Naive thymus-derived CD4-positive, alpha-beta T cell (primary cell): ENCODE measurements around the gene GSTT2B. TPM values are rescaled to one million over a fixed set of nuclear protein-coding genes. Genes with fewer than 3 reads are reported as not detected.
"Not testable (repeated sequence)": the region's sequence is repeated elsewhere in the genome, so short reads cannot be mapped to it uniquely, and the experiment has no call there.

Source experiments
- ATAC-seq: fragments of 150-1000 bp; cut with Tn5 transposase; 2 replicates; pipeline ENCODE4 v1.10.0; 2021; ENCODE audit warnings: mild to moderate bottlenecking, moderate library complexity
- CTCF ChIA-PET: fragments of 350-600 bp; sonication (Branson Sonifier 250); formaldehyde crosslinking; loops from one replicate; lab custom pipeline; 2021; ENCODE audit warnings: antibody characterized with exemption; lab: Charles Lee
- POLR2A ChIA-PET: fragments of 350-600 bp; sonication (Branson Sonifier 250); formaldehyde crosslinking; loops from one replicate; lab custom pipeline; 2021; ENCODE audit warnings: antibody characterized with exemption, inconsistent platforms; lab: Charles Lee
- DNase-seq, 9 donors: peaks; one replicate each; pipeline versions ENCODE4 v3.0.0 to v3.0.0-alpha.2; 2020 to 2022; ENCODE audit warnings: mixed read lengths in 1 of 9
- H3K27ac ChIP-seq: one replicate; pipeline ENCODE4 v1.7.0; 2013; ENCODE audit warnings: mild to moderate bottlenecking, low read depth, low read length, moderate library complexity
- H3K27me3 ChIP-seq, 2 donors: one replicate each; pipeline ENCODE4 v1.7.0; 2013; ENCODE audit warnings: low read length in 2 of 2, mild to moderate bottlenecking in 2 of 2, moderate library complexity in 2 of 2; ENCODE audit not compliant: control insufficient read depth in 2 of 2, insufficient read depth in 2 of 2
- H3K36me3 ChIP-seq, 3 experiments: 1 replicate in 2 of 3; 2 replicates in 1 of 3; pipeline ENCODE4 v1.7.0; 2013; ENCODE audit warnings: low read length in 3 of 3, mild to moderate bottlenecking in 3 of 3, moderate library complexity in 1 of 3; ENCODE audit not compliant: insufficient read depth in 3 of 3, control insufficient read depth in 2 of 3
- H3K4me1 ChIP-seq, 2 donors: one replicate each; pipeline ENCODE4 v1.7.0; 2013; ENCODE audit warnings: low read length in 2 of 2, mild to moderate bottlenecking in 2 of 2, moderate library complexity in 1 of 2; ENCODE audit not compliant: control insufficient read depth in 2 of 2, insufficient read depth in 2 of 2
- H3K4me3 ChIP-seq: 2 replicates; pipeline ENCODE4 v1.7.0; 2013; ENCODE audit warnings: mild to moderate bottlenecking, low read length
- H3K9me3 ChIP-seq, 3 experiments: 1 replicate in 2 of 3; 2 replicates in 1 of 3; pipeline ENCODE4 v1.7.0; 2013; ENCODE audit warnings: low read length in 3 of 3; ENCODE audit not compliant: control insufficient read depth in 2 of 3
- H3K27ac Mint-ChIP-seq, 9 donors: one replicate each; pipeline ENCODE4 v1.8.0; 2020 to 2022; ENCODE audit warnings: mixed read lengths in 9 of 9, mild to moderate bottlenecking in 8 of 9, moderate library complexity in 5 of 9, inconsistent platforms in 2 of 9
- H3K27me3 Mint-ChIP-seq, 5 donors: one replicate each; pipeline ENCODE4 v1.8.0; 2021 to 2022; ENCODE audit warnings: mixed read lengths in 5 of 5, mild to moderate bottlenecking in 1 of 5
- H3K36me3 Mint-ChIP-seq, 5 donors: one replicate each; pipeline ENCODE4 v1.8.0; 2020 to 2022; ENCODE audit warnings: mixed read lengths in 5 of 5, mild to moderate bottlenecking in 3 of 5, inconsistent platforms in 1 of 5
- H3K4me1 Mint-ChIP-seq, 7 donors: one replicate each; pipeline ENCODE4 v1.8.0; 2020 to 2022; ENCODE audit warnings: mixed read lengths in 7 of 7, mild to moderate bottlenecking in 3 of 7, inconsistent platforms in 1 of 7
- H3K4me3 Mint-ChIP-seq, 10 donors: one replicate each; pipeline ENCODE4 v1.8.0; 2020 to 2022; ENCODE audit warnings: mild to moderate bottlenecking in 10 of 10, mixed read lengths in 10 of 10, moderate library complexity in 6 of 10, inconsistent platforms in 2 of 10
- H3K9me3 Mint-ChIP-seq, 11 donors: one replicate each; pipeline ENCODE4 v1.8.0; 2020 to 2022; ENCODE audit warnings: mixed read lengths in 11 of 11, mild to moderate bottlenecking in 4 of 11, inconsistent platforms in 1 of 11, moderate library complexity in 1 of 11
- intact Hi-C, 2 donors: fragments of 100-400 bp; cut with micrococcal nuclease; formaldehyde crosslinking; loops; one replicate each; pipeline ENCODE4 v1.15.1; 2023
- polyA plus RNA-seq, 2 donors: library from polyadenylated mRNA; unstranded; fragments of 300-500 nt; fragmentation: Illumina TruSeq; gene quantifications; one replicate each; pipeline ENCODE4 v1.2.3, GENCODE V29; 2021
- total RNA-seq, 6 experiments: library from RNA in 5 of 6; stranded (reverse) in 5 of 6; gene quantifications; 1 replicate in 5 of 6; 2 replicates in 1 of 6; pipeline ENCODE4 v1.2.3 and lab custom pipeline; 2021 to 2026

Gene GSTT2B
- total and polyA plus RNA-seq, 7 experiments from 2014 or later = not detected

- ChIA-PET CTCF (no interaction called here), POLR2A (interaction anchor here (1.0 to 6.2 kb wide), 4 partner anchors 9 to 217 kb away, joined by 3 to 67 read pairs (median 4); partner anchors contain the start of gene MIF)
- peaks cover 7 to 30% (median 16%) of the 10 kb centered on the region in 7 donors for H3K4me1 Mint-ChIP-seq
- H3K36me3 Mint-ChIP-seq = peaks cover 0 to 2% (median 0%) of the 10 kb centered on the region in 5 donors
- no peak overlapping the region for H3K27ac ChIP-seq
- no peaks in the 10 kb centered on the region for H3K9me3 ChIP-seq
- ATAC-seq (no peak), DNase-seq (no peak)
- H3K4me1 ChIP-seq = peaks cover 0 to 7% of the 10 kb centered on the region in 2 donors
- H3K4me3 ChIP-seq = no peak overlapping the region
- H3K4me3 Mint-ChIP-seq = no peak overlapping the region
- peaks cover 0 to 4% (median 0%) of the 10 kb centered on the region in 11 donors for H3K9me3 Mint-ChIP-seq
- no peaks in the 10 kb centered on the region for H3K27me3 ChIP-seq
- H3K36me3 ChIP-seq = no peaks in the 10 kb centered on the region
- H3K27ac Mint-ChIP-seq = peak overlapping the region in 2 of 9 donors; percentile 2 to 62
- H3K27me3 Mint-ChIP-seq = peaks cover 0 to 8% (median 0%) of the 10 kb centered on the region in 5 donors
- intact Hi-C loops = loop anchor here in 1 of 2 donors (5.0 kb wide), 1 partner anchor 193 kb away; no protein-coding TSS in a partner anchor
Observed at GRCh38 chr22:23910496-23911190, 50.4 kb downstream of the GSTT2B start.

- intact Hi-C loops = no loop called here
- Histone ChIP-seq H3K36me3 (no peaks in the 10 kb centered on the region), H3K9me3 (no peaks in the 10 kb centered on the region), H3K27ac (no peak overlapping the region), H3K4me1 (peaks cover 0 to 7% of the 10 kb centered on the region in 2 donors), H3K4me3 (no peak overlapping the region), H3K27me3 (no peaks in the 10 kb centered on the region)
- peaks cover 0 to 18% (median 4%) of the 10 kb centered on the region in 5 donors for H3K27me3 Mint-ChIP-seq
- ChIA-PET POLR2A (interaction anchor here (6.2 kb wide), 1 partner anchor 15 kb away, joined by 67 read pairs; the partner anchor contains the start of gene MIF), CTCF (interaction anchor here (0.5 kb wide), 1 partner anchor 577 kb away, joined by 3 read pairs; no protein-coding TSS in a partner anchor)
- ATAC-seq = no peak
- H3K36me3 Mint-ChIP-seq = peaks cover 0 to 2% (median 0%) of the 10 kb centered on the region in 5 donors
- no peaks in the 10 kb centered on the region for H3K9me3 Mint-ChIP-seq
- peak overlapping the region in 1 of 9 donors; percentile 17 for H3K27ac Mint-ChIP-seq
- H3K4me1 Mint-ChIP-seq = peaks cover 7 to 25% (median 17%) of the 10 kb centered on the region in 7 donors
- no peak for DNase-seq
- no peak overlapping the region for H3K4me3 Mint-ChIP-seq
Observed at GRCh38 chr22:23909296-23909898, 51.6 kb downstream of the GSTT2B start.

- H3K27ac ChIP-seq = no peak overlapping the region
- intact Hi-C loops = no loop called here
- H3K9me3 Mint-ChIP-seq = no peaks in the 10 kb centered on the region
- no peak for DNase-seq
- H3K4me3 Mint-ChIP-seq = no peak overlapping the region
- peaks cover 0 to 7% of the 10 kb centered on the region in 2 donors for H3K4me1 ChIP-seq
- H3K4me1 Mint-ChIP-seq = peaks cover 6 to 21% (median 13%) of the 10 kb centered on the region in 7 donors
- H3K36me3 ChIP-seq = no peaks in the 10 kb centered on the region
- no peak overlapping the region for H3K4me3 ChIP-seq
- ChIA-PET POLR2A (interaction anchor here (0.7 to 6.2 kb wide), 2 partner anchors 11 to 15 kb away, joined by 3 to 67 read pairs; partner anchors contain the start of gene MIF), CTCF (no interaction called here)
- no peak for ATAC-seq
- no peaks in the 10 kb centered on the region for H3K27me3 ChIP-seq
- H3K36me3 Mint-ChIP-seq = peaks cover 0 to 2% (median 0%) of the 10 kb centered on the region in 5 donors
- peaks cover 0 to 20% (median 5%) of the 10 kb centered on the region in 5 donors for H3K27me3 Mint-ChIP-seq
- no peak overlapping the region for H3K27ac Mint-ChIP-seq
- no peaks in the 10 kb centered on the region for H3K9me3 ChIP-seq
Observed at GRCh38 chr22:23908587-23909205, 52.3 kb downstream of the GSTT2B start.

GRCh38 chr22:23907423-23907822, 53.6 kb downstream of the GSTT2B start:
- H3K4me3 Mint-ChIP-seq, H3K27me3 ChIP-seq, H3K36me3 Mint-ChIP-seq, H3K27ac Mint-ChIP-seq, H3K27ac ChIP-seq, H3K36me3 ChIP-seq, H3K9me3 ChIP-seq, H3K4me3 ChIP-seq, POLR2A ChIA-PET, ATAC-seq, intact Hi-C loops, H3K4me1 ChIP-seq, DNase-seq, CTCF ChIA-PET, H3K9me3 Mint-ChIP-seq: not testable (repeated sequence)
- Mint-ChIP-seq H3K27me3 (peaks cover 0 to 20% (median 5%) of the 10 kb centered on the region in 5 donors), H3K4me1 (peaks cover 0 to 12% (median 6%) of the 10 kb centered on the region in 7 donors)

Other genes with a start within 250 kb of the GSTT2B start
- 1 to 10 TPM; 3.1 to 7.9 (median 4.0) TPM for gene ZNF70, start 210.1 kb downstream of the GSTT2B start, total RNA-seq
- gene ZNF70, start 210.1 kb downstream of the GSTT2B start, polyA plus RNA-seq = under 1 TPM; 0.32 to 0.34 TPM
- gene VPREB3, start 206.8 kb downstream of the GSTT2B start, total RNA-seq = 1 to 10 TPM in 1 of 5 experiments, under 1 TPM in 1, not detected in 3; 0.74 to 3.0 TPM
- 1 to 10 TPM; 1.3 to 1.5 TPM for gene VPREB3, start 206.8 kb downstream of the GSTT2B start, polyA plus RNA-seq
- gene C22orf15, start 198.2 kb downstream of the GSTT2B start, total RNA-seq = 1 to 10 TPM in 4 of 5 experiments, not detected in 1; 1.2 to 5.7 (median 3.9) TPM
- 1 to 10 TPM; 1.6 to 2.4 TPM for gene C22orf15, start 198.2 kb downstream of the GSTT2B start, polyA plus RNA-seq
- gene CHCHD10, start 193.2 kb downstream of the GSTT2B start, total RNA-seq = 10 to 100 TPM; 38.2 to 56.1 (median 46.4) TPM
- gene CHCHD10, start 193.2 kb downstream of the GSTT2B start, polyA plus RNA-seq = 10 to 100 TPM; 25.6 to 32.8 TPM
- 1 to 10 TPM in 4 of 5 experiments, not detected in 1; 2.0 to 4.0 (median 3.4) TPM for gene MMP11, start 188.3 kb downstream of the GSTT2B start, total RNA-seq
- 1 to 10 TPM; 2.0 to 4.3 TPM for gene MMP11, start 188.3 kb downstream of the GSTT2B start, polyA plus RNA-seq
- gene SMARCB1, start 174.2 kb downstream of the GSTT2B start, total RNA-seq = 10 to 100 TPM; 47.1 to 81.1 (median 54.2) TPM
- gene SMARCB1, start 174.2 kb downstream of the GSTT2B start, polyA plus RNA-seq = 10 to 100 TPM; 37.0 to 49.8 TPM
- 10 to 100 TPM in 1 of 5 experiments, 1 to 10 TPM in 4; 1.6 to 16.2 (median 6.5) TPM for gene DERL3, start 122.2 kb downstream of the GSTT2B start, total RNA-seq
- gene DERL3, start 122.2 kb downstream of the GSTT2B start, polyA plus RNA-seq = not detected
- gene SLC2A11, start 103.3 kb downstream of the GSTT2B start, total RNA-seq = 10 to 100 TPM; 10.5 to 29.7 (median 14.7) TPM
- 1 to 10 TPM; 5.9 to 8.3 TPM for gene SLC2A11, start 103.3 kb downstream of the GSTT2B start, polyA plus RNA-seq
- gene MIF, start 66.8 kb downstream of the GSTT2B start, total RNA-seq = 1,000 to 10,000 TPM in 1 of 5 experiments, 100 to 1,000 TPM in 4; 179 to 1,010 (median 197) TPM
- 1,000 to 10,000 TPM in 1 of 2 donors, 100 to 1,000 TPM in 1; 945 to 1,099 TPM for gene MIF, start 66.8 kb downstream of the GSTT2B start, polyA plus RNA-seq
- 1 to 10 TPM; 3.3 to 5.7 (median 4.9) TPM for gene DDTL, start 5.7 kb upstream of the GSTT2B start, total RNA-seq
- gene DDTL, start 5.7 kb upstream of the GSTT2B start, polyA plus RNA-seq = 1 to 10 TPM; 2.3 to 2.9 TPM
- gene DDT, start 13.2 kb upstream of the GSTT2B start, total RNA-seq = 100 to 1,000 TPM in 1 of 5 experiments, 10 to 100 TPM in 4; 66.8 to 108 (median 80.2) TPM
- 100 to 1,000 TPM in 1 of 2 donors, 10 to 100 TPM in 1; 66.3 to 122 TPM for gene DDT, start 13.2 kb upstream of the GSTT2B start, polyA plus RNA-seq
- gene GSTT2, start 18.9 kb upstream of the GSTT2B start, total RNA-seq = not detected
- not detected for gene GSTT2, start 18.9 kb upstream of the GSTT2B start, polyA plus RNA-seq
- not detected for gene GSTT4, start 44.3 kb upstream of the GSTT2B start, total RNA-seq
- not detected for gene GSTT4, start 44.3 kb upstream of the GSTT2B start, polyA plus RNA-seq
- gene CABIN1, start 50.1 kb upstream of the GSTT2B start, total RNA-seq = 100 to 1,000 TPM; 140 to 150 (median 145) TPM
- 10 to 100 TPM; 10.2 to 14.7 TPM for gene CABIN1, start 50.1 kb upstream of the GSTT2B start, polyA plus RNA-seq
- gene SUSD2, start 220.3 kb upstream of the GSTT2B start, total RNA-seq = 1 to 10 TPM; 1.0 to 2.3 (median 1.7) TPM
- gene SUSD2, start 220.3 kb upstream of the GSTT2B start, polyA plus RNA-seq = under 1 TPM in 1 of 2 donors, not detected in 1; 0.40 TPM